ENCODE results near the gene DPP3. TPM values are rescaled to one million over a fixed set of nuclear protein-coding genes. Genes with fewer than 3 reads are reported as not detected.
"Not testable (repeated sequence)": the region's sequence is repeated elsewhere in the genome, so short reads cannot be mapped to it uniquely, and the experiment has no call there.

The DPP3 gene
- total RNA-seq, 2 experiments from 2014 or later = 47.2 to 53.4 TPM

GRCh38 chr11:66539170-66539869 is 59.1 kb downstream of the DPP3 start:
- no peaks in the 10 kb centered on the region for H4K20me1 ChIP-seq (ENCODE audit: insufficient read depth, low read length)
- DNase-seq (ENCODE audit: low spot score) = no peak
- no peak overlapping the region for H3K4me2 ChIP-seq (ENCODE audit: low read length)
- H3K4me3 ChIP-seq (ENCODE audit: low read depth, low read length, poor library complexity, severe bottlenecking) = no peak overlapping the region
- no peaks in the 10 kb centered on the region for H3K9me3 ChIP-seq (ENCODE audit: low read length)
- intact Hi-C loops (cut with micrococcal nuclease; ENCODE audit: unreplicated experiment) = no loop called here
- CTCF ChIA-PET (ENCODE audit: unreplicated experiment) = no interaction called here
- no peak overlapping the region for H2AFZ ChIP-seq (ENCODE audit: low read length)
- H3K27ac ChIP-seq (ENCODE audit: low read depth, low read length, poor library complexity, severe bottlenecking) = no peak overlapping the region
- no peaks in the 10 kb centered on the region for H3K9me2 ChIP-seq (ENCODE audit: insufficient read depth, low read length)
- H3K79me2 ChIP-seq (ENCODE audit: insufficient read depth, low read depth, low read length) = no peaks in the 10 kb centered on the region
- H3K4me1 ChIP-seq (ENCODE audit: insufficient read depth, low read length, poor library complexity, severe bottlenecking) = peaks cover 12% of the 10 kb centered on the region
- no TSS peak for BruUV-seq (replicated peaks)
- TF ChIP-seq CTCF (conservative IDR thresholded peaks at IDR 0.05; ENCODE audit: low read length) (no peak), EZH2phosphoT487 (IDR thresholded peaks at IDR 0.05; ENCODE audit: borderline replicate concordance, low read depth, low read length) (no peak)
- POLR2A ChIA-PET = no interaction called here
- H3K36me3 ChIP-seq (ENCODE audit: insufficient read depth, low read length) = peaks cover 21% of the 10 kb centered on the region

- Histone ChIP-seq H3K4me1 (ENCODE audit: insufficient read depth, low read length, poor library complexity, severe bottlenecking) (peaks cover 17% of the 10 kb centered on the region), H3K4me2 (ENCODE audit: low read length) (no peak overlapping the region), H3K9me2 (ENCODE audit: insufficient read depth, low read length) (no peaks in the 10 kb centered on the region), H3K27ac (ENCODE audit: low read depth, low read length, poor library complexity, severe bottlenecking) (no peak overlapping the region), H3K4me3 (ENCODE audit: low read depth, low read length, poor library complexity, severe bottlenecking) (no peak overlapping the region), H3K9me3 (ENCODE audit: low read length) (no peaks in the 10 kb centered on the region), H3K79me2 (ENCODE audit: insufficient read depth, low read depth, low read length) (peaks cover 3% of the 10 kb centered on the region; the same call in 1 of the 2 replicates), H3K36me3 (ENCODE audit: insufficient read depth, low read length) (peaks cover 21% of the 10 kb centered on the region), H2AFZ (ENCODE audit: low read length) (no peak overlapping the region), H4K20me1 (ENCODE audit: insufficient read depth, low read length) (no peaks in the 10 kb centered on the region)
- intact Hi-C loops (cut with micrococcal nuclease; ENCODE audit: unreplicated experiment) = loop anchor here (5.0 kb wide), 1 partner anchor 77 kb away; the partner anchor contains the start of gene RBM14
- DNase-seq (ENCODE audit: low spot score) = no peak
- no peak for TF ChIP-seq CTCF (conservative IDR thresholded peaks at IDR 0.05; ENCODE audit: low read length)
- TF ChIP-seq EZH2phosphoT487 (IDR thresholded peaks at IDR 0.05; ENCODE audit: borderline replicate concordance, low read depth, low read length) = no peak
- no TSS peak for BruUV-seq (replicated peaks)
- ChIA-PET CTCF (ENCODE audit: unreplicated experiment) (no interaction called here), POLR2A (interaction anchor here (0.7 kb wide), 1 partner anchor 133 kb away, joined by 3 read pairs; no protein-coding TSS in a partner anchor)
Measured at GRCh38 chr11:66539870-66540213, 59.6 kb downstream of the DPP3 start.

GRCh38 chr11:66540598-66540997 is 60.4 kb downstream of the DPP3 start:
- H3K36me3 ChIP-seq (ENCODE audit: insufficient read depth, low read length) = peaks cover 20% of the 10 kb centered on the region

More at GRCh38 chr11:66540598-66540997, 60.4 kb downstream of the DPP3 start:
- H3K4me3 ChIP-seq (ENCODE audit: low read depth, low read length, poor library complexity, severe bottlenecking); H3K27ac ChIP-seq (ENCODE audit: low read depth, low read length, poor library complexity, severe bottlenecking); H2AFZ ChIP-seq (ENCODE audit: low read length); CTCF ChIA-PET (ENCODE audit: unreplicated experiment); H3K4me2 ChIP-seq (ENCODE audit: low read length); BruUV-seq (replicated peaks); H3K9me3 ChIP-seq (ENCODE audit: low read length); DNase-seq (ENCODE audit: low spot score); H3K9me2 ChIP-seq (ENCODE audit: insufficient read depth, low read length); H3K79me2 ChIP-seq (ENCODE audit: insufficient read depth, low read depth, low read length); H4K20me1 ChIP-seq (ENCODE audit: insufficient read depth, low read length): not testable (repeated sequence)
- POLR2A ChIA-PET = interaction anchor here (0.7 kb wide), 1 partner anchor 133 kb away, joined by 3 read pairs; no protein-coding TSS in a partner anchor
- H3K4me1 ChIP-seq (ENCODE audit: insufficient read depth, low read length, poor library complexity, severe bottlenecking) = peaks cover 22% of the 10 kb centered on the region
- intact Hi-C loops (cut with micrococcal nuclease; ENCODE audit: unreplicated experiment) = loop anchor here (5.0 kb wide), 1 partner anchor 77 kb away; the partner anchor contains the start of gene RBM14
